ENCODE measurements around the gene ATP7B. TPM values are rescaled to one million over a fixed set of nuclear protein-coding genes. Genes with fewer than 3 reads are reported as not detected.

ATP7B gene
- polyA plus RNA-seq, 3 donors = 0.39 to 0.44 TPM; not detected in 1

DNA sequence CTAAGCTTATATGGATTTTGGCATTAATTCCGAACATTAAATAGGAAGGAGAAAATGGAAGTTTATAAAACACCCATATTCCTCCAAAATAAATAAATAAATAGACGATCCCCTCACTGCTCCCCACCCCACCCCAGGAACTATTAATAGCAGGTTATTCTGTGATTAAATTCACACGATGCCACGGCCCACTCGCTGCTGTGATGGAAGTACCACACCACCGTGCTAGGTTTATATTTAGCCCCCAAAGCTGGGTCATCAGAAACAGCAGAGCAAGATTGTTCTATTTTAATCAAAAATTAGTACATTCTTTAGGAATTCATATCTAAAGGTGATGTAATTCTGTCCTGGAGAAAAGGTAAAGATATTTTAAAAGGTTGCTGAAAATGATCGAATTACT lies 84.1 kb downstream of the ATP7B start:
- Histone ChIP-seq H3K4me2 (replicated peaks; ENCODE audit: extremely low read depth, low read length, poor library complexity, severe bottlenecking) (no peak overlapping the region), H3K36me3 (replicated peaks in 1 of 2; ENCODE audit: control insufficient read depth in 1 of 2, insufficient read depth in 2 of 2, low read length in 2 of 2) (no peaks in the 10 kb centered on the region), H3K4me3 (replicated peaks in 1 of 3; ENCODE audit: low read depth in 2 of 3, low read length in 3 of 3) (no peak overlapping the region), H3K27me3 (ENCODE audit: control insufficient read depth in 2 of 2, insufficient read depth in 2 of 2, low read length in 2 of 2) (no peaks in the 10 kb centered on the region), H2AFZ (ENCODE audit: insufficient read depth, low read depth, low read length, poor library complexity, severe bottlenecking) (no peak overlapping the region), H3K9ac (ENCODE audit: insufficient read depth, low read length, poor library complexity, severe bottlenecking) (no peak overlapping the region), H4K20me1 (ENCODE audit: insufficient read depth, low read length) (no peaks in the 10 kb centered on the region), H3K4me1 (ENCODE audit: control insufficient read depth in 1 of 2, insufficient read depth in 2 of 2, low read length in 2 of 2) (no peaks in the 10 kb centered on the region), H3K27ac (ENCODE audit: low read depth in 1 of 2, low read length in 2 of 2) (no peak overlapping the region), H3K79me2 (ENCODE audit: insufficient read depth, low read length) (no peaks in the 10 kb centered on the region), H3K9me3 (replicated peaks in 1 of 2; ENCODE audit: control insufficient read depth in 1 of 2, insufficient read depth in 1 of 2, low read length in 2 of 2) (no peaks in the 10 kb centered on the region)
- intact Hi-C loops (cut with micrococcal nuclease) = no loop called here
- H3K27ac Mint-ChIP-seq = no peak overlapping the region
- no peak overlapping the region for H3K4me3 Mint-ChIP-seq
- no peaks in the 10 kb centered on the region for H3K36me3 Mint-ChIP-seq
- H3K27me3 Mint-ChIP-seq (ENCODE audit: low read depth in 3 of 3) = peaks cover 0 to 7% (median 3%) of the 10 kb centered on the region in 3 donors
- no peaks in the 10 kb centered on the region for H3K9me3 Mint-ChIP-seq
- no CpG with 5 or more reads among the region's 7 CpGs for WGBS (ENCODE audit: insufficient coverage)
- no peak for DNase-seq
- TF ChIP-seq, protein P1, sequence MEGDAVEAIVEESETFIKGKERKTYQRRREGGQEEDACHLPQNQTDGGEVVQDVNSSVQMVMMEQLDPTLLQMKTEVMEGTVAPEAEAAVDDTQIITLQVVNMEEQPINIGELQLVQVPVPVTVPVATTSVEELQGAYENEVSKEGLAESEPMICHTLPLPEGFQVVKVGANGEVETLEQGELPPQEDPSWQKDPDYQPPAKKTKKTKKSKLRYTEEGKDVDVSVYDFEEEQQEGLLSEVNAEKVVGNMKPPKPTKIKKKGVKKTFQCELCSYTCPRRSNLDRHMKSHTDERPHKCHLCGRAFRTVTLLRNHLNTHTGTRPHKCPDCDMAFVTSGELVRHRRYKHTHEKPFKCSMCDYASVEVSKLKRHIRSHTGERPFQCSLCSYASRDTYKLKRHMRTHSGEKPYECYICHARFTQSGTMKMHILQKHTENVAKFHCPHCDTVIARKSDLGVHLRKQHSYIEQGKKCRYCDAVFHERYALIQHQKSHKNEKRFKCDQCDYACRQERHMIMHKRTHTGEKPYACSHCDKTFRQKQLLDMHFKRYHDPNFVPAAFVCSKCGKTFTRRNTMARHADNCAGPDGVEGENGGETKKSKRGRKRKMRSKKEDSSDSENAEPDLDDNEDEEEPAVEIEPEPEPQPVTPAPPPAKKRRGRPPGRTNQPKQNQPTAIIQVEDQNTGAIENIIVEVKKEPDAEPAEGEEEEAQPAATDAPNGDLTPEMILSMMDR (IDR thresholded peaks at IDR 0.05) = no peak
- H3K4me1 Mint-ChIP-seq = no peaks in the 10 kb centered on the region

DNA sequence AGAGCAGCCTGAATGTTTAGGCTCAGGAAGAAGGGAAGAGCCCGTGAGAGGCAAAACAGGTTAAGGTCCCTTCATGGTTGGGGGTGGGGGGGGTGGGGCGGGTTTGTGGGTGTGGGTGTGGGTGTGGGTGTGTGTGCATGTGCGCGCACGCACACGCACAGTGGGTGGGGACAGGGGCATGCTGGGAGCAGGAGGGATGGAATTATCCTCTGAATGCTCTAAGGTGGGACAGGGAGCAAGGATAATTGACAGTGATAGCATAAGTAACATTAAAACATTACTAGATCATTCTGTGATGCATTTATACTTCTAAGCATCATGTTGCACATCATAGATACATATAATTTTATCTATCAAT lies 84.7 kb downstream of the ATP7B start:
- Histone ChIP-seq H4K20me1 (ENCODE audit: insufficient read depth, low read length) (no peaks in the 10 kb centered on the region), H3K79me2 (ENCODE audit: insufficient read depth, low read length) (no peaks in the 10 kb centered on the region), H3K9me3 (replicated peaks in 1 of 2; ENCODE audit: control insufficient read depth in 1 of 2, insufficient read depth in 1 of 2, low read length in 2 of 2) (no peaks in the 10 kb centered on the region), H3K27ac (ENCODE audit: low read depth in 1 of 2, low read length in 2 of 2) (no peak overlapping the region), H3K27me3 (ENCODE audit: control insufficient read depth in 2 of 2, insufficient read depth in 2 of 2, low read length in 2 of 2) (no peaks in the 10 kb centered on the region), H3K4me3 (replicated peaks in 1 of 3; ENCODE audit: low read depth in 2 of 3, low read length in 3 of 3) (no peak overlapping the region), H3K9ac (ENCODE audit: insufficient read depth, low read length, poor library complexity, severe bottlenecking) (no peak overlapping the region), H2AFZ (ENCODE audit: insufficient read depth, low read depth, low read length, poor library complexity, severe bottlenecking) (no peak overlapping the region), H3K4me1 (ENCODE audit: control insufficient read depth in 1 of 2, insufficient read depth in 2 of 2, low read length in 2 of 2) (no peaks in the 10 kb centered on the region), H3K4me2 (replicated peaks; ENCODE audit: extremely low read depth, low read length, poor library complexity, severe bottlenecking) (no peak overlapping the region), H3K36me3 (replicated peaks in 1 of 2; ENCODE audit: control insufficient read depth in 1 of 2, insufficient read depth in 2 of 2, low read length in 2 of 2) (no peaks in the 10 kb centered on the region)
- TF ChIP-seq, protein P1 (IDR thresholded peaks at IDR 0.05) = no peak
- no peaks in the 10 kb centered on the region for H3K9me3 Mint-ChIP-seq
- no peaks in the 10 kb centered on the region for H3K4me1 Mint-ChIP-seq
- H3K4me3 Mint-ChIP-seq = no peak overlapping the region
- H3K36me3 Mint-ChIP-seq = no peaks in the 10 kb centered on the region
- H3K27me3 Mint-ChIP-seq (ENCODE audit: low read depth in 3 of 3) = peaks cover 0 to 7% (median 2%) of the 10 kb centered on the region in 3 donors
- DNase-seq = no peak
- 100% methylated on average over 2 of the region's 6 CpGs for WGBS (ENCODE audit: insufficient coverage)
- H3K27ac Mint-ChIP-seq = no peak overlapping the region
- intact Hi-C loops (cut with micrococcal nuclease) = no loop called here
